CD4-positive, CD25-positive, alpha-beta regulatory T cell (primary cell): ENCODE results near the gene PRR30. TPM values are rescaled to one million over a fixed set of nuclear protein-coding genes. Genes with fewer than 3 reads are reported as not detected.

Experiments
- ATAC-seq, 2 donors: fragments of 150-1000 bp; cut with Tn5 transposase; one replicate each; pipeline ENCODE4 v1.10.0; 2021; ENCODE audit warnings: low read depth in 2 of 2, moderate number of reproducible peaks in 2 of 2, moderate library complexity in 1 of 2
- DNase-seq, 3 donors: peaks; one replicate each; pipeline versions ENCODE4 v3.0.0 to v3.0.0-alpha.2; 2012 to 2022; ENCODE audit warnings: mixed read lengths in 1 of 3
- H3K27ac ChIP-seq: one replicate; pipeline ENCODE4 v1.7.0; 2013; ENCODE audit warnings: mild to moderate bottlenecking, low read length; ENCODE audit not compliant: insufficient read depth, poor library complexity, severe bottlenecking
- H3K27me3 ChIP-seq: one replicate; pipeline ENCODE4 v1.7.0; 2013; ENCODE audit warnings: low read length; ENCODE audit not compliant: control insufficient read depth, insufficient read depth
- H3K36me3 ChIP-seq: one replicate; pipeline ENCODE4 v1.7.0; 2013; ENCODE audit warnings: mild to moderate bottlenecking, low read length, moderate library complexity; ENCODE audit not compliant: control insufficient read depth, insufficient read depth
- H3K4me1 ChIP-seq: 2 replicates; pipeline ENCODE4 v1.7.0; 2013; ENCODE audit warnings: mild to moderate bottlenecking, low read length; ENCODE audit not compliant: insufficient read depth, control insufficient read depth, poor library complexity, severe bottlenecking
- H3K4me3 ChIP-seq: one replicate; pipeline ENCODE4 v1.7.0; 2013; ENCODE audit warnings: low read depth, mild to moderate bottlenecking, low read length, moderate library complexity
- H3K9me3 ChIP-seq, 2 experiments: 1 replicate in 1 of 2; 2 replicates in 1 of 2; pipeline ENCODE4 v1.7.0; 2013; ENCODE audit warnings: low read length in 2 of 2, mild to moderate bottlenecking in 1 of 2, moderate library complexity in 1 of 2; ENCODE audit not compliant: control insufficient read depth in 2 of 2
- H3K27ac Mint-ChIP-seq, 3 donors: one replicate each; pipeline ENCODE4 v1.8.0; 2020 to 2022; ENCODE audit warnings: mild to moderate bottlenecking in 3 of 3, mixed read lengths in 3 of 3, moderate library complexity in 2 of 3
- H3K27me3 Mint-ChIP-seq: one replicate; pipeline ENCODE4 v1.8.0; 2022; ENCODE audit warnings: mild to moderate bottlenecking, mixed read lengths
- H3K36me3 Mint-ChIP-seq: one replicate; pipeline ENCODE4 v1.8.0; 2020; ENCODE audit warnings: mixed read lengths
- H3K4me1 Mint-ChIP-seq, 4 donors: one replicate each; pipeline ENCODE4 v1.8.0; 2020 to 2022; ENCODE audit warnings: mixed read lengths in 4 of 4, mild to moderate bottlenecking in 1 of 4
- H3K4me3 Mint-ChIP-seq, 4 donors: one replicate each; pipeline ENCODE4 v1.8.0; 2020 to 2022; ENCODE audit warnings: mild to moderate bottlenecking in 4 of 4, mixed read lengths in 4 of 4, moderate library complexity in 3 of 4
- H3K9me3 Mint-ChIP-seq, 7 donors: one replicate each; pipeline ENCODE4 v1.8.0; 2020 to 2022; ENCODE audit warnings: mixed read lengths in 7 of 7, mild to moderate bottlenecking in 3 of 7, moderate library complexity in 2 of 7
- polyA plus RNA-seq, 4 donors: library from polyadenylated mRNA; unstranded; fragments of 300-500 nt; fragmentation: Illumina TruSeq; gene quantifications; one replicate each; pipeline ENCODE4 v1.2.3, GENCODE V29; 2021
- total RNA-seq: library from RNA; stranded (reverse); gene quantifications from one replicate; pipeline ENCODE4 v1.2.3, GENCODE V29; 2022

PRR30 gene
- total and polyA plus RNA-seq, 5 donors from 2014 or later, result not detected

- H3K27ac Mint-ChIP-seq, result no peak overlapping the region
- no peaks in the 10 kb centered on the region for H3K9me3 ChIP-seq
- no peaks in the 10 kb centered on the region for H3K27me3 ChIP-seq
- DNase-seq, result no peak
- no peaks in the 10 kb centered on the region for H3K27me3 Mint-ChIP-seq
- no peak overlapping the region for H3K4me3 Mint-ChIP-seq
- H3K4me1 Mint-ChIP-seq, result peaks cover 0 to 19% (median 9%) of the 10 kb centered on the region in 4 donors
- H3K27ac ChIP-seq, result no peak overlapping the region
- no peaks in the 10 kb centered on the region for H3K36me3 ChIP-seq
- H3K9me3 Mint-ChIP-seq, result peaks cover 0 to under 1% (median 0%) of the 10 kb centered on the region in 7 donors
- peaks cover 5% of the 10 kb centered on the region for H3K36me3 Mint-ChIP-seq
- H3K4me3 ChIP-seq, result no peak overlapping the region
- peaks cover 6% of the 10 kb centered on the region for H3K4me1 ChIP-seq
- ATAC-seq, result no peak
Measured at GRCh38 chr2:27099334-27099955, 39.8 kb downstream of the PRR30 start.

GRCh38 chr2:27097341-27097740, 41.9 kb downstream of the PRR30 start:
- H3K27me3 Mint-ChIP-seq, result no peaks in the 10 kb centered on the region
- no peaks in the 10 kb centered on the region for H3K9me3 ChIP-seq
- no peak for ATAC-seq
- peaks cover 6% of the 10 kb centered on the region for H3K4me1 ChIP-seq
- no peaks in the 10 kb centered on the region for H3K36me3 ChIP-seq
- no peak overlapping the region for H3K27ac Mint-ChIP-seq
- no peak for DNase-seq
- H3K9me3 Mint-ChIP-seq, result no peaks in the 10 kb centered on the region
- peaks cover 0 to 19% (median 9%) of the 10 kb centered on the region in 4 donors for H3K4me1 Mint-ChIP-seq
- H3K36me3 Mint-ChIP-seq, result peaks cover 5% of the 10 kb centered on the region
- no peak overlapping the region for H3K4me3 ChIP-seq
- no peak overlapping the region for H3K27ac ChIP-seq
- H3K4me3 Mint-ChIP-seq, result no peak overlapping the region
- no peaks in the 10 kb centered on the region for H3K27me3 ChIP-seq

DNA sequence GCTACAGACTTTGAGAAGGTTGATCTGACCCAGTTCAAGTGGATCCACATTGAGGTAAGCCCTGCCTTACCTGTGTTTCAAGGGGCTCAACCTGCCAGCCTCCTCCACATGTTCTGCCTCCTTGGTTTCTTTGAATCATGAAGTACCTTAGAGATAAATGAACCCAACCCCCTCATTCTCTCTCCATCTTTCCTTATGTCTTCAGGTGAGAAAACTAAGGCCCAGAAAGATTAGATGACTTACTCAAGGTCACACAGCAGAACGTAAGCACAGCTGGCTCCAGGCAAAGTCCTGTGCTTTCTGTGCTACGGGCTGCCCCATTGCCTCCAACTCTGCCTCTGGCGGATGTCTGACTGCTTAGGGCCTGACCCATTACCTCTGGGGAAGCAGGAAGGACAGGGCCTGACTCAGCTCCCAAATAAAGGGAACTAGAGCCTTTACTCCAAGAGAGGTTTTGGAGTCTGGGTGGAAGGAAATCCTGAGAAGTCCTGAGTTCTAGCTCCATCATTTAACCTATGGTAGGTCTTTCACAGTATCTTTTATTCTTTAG, 42.4 kb downstream of the PRR30 start:
- H3K27ac ChIP-seq, result no peak overlapping the region
- H3K36me3 ChIP-seq, result no peaks in the 10 kb centered on the region
- no peaks in the 10 kb centered on the region for H3K27me3 Mint-ChIP-seq
- ATAC-seq, result no peak
- no peaks in the 10 kb centered on the region for H3K9me3 Mint-ChIP-seq
- H3K36me3 Mint-ChIP-seq, result peaks cover 5% of the 10 kb centered on the region
- peaks cover 0 to 19% (median 9%) of the 10 kb centered on the region in 4 donors for H3K4me1 Mint-ChIP-seq
- no peak overlapping the region for H3K27ac Mint-ChIP-seq
- H3K4me1 ChIP-seq, result peaks cover 6% of the 10 kb centered on the region
- H3K4me3 Mint-ChIP-seq, result peak overlapping the region in 1 of 4 donors; percentile 59
- H3K9me3 ChIP-seq, result no peaks in the 10 kb centered on the region
- no peak overlapping the region for H3K4me3 ChIP-seq
- DNase-seq, result no peak
- H3K27me3 ChIP-seq, result no peaks in the 10 kb centered on the region

DNA sequence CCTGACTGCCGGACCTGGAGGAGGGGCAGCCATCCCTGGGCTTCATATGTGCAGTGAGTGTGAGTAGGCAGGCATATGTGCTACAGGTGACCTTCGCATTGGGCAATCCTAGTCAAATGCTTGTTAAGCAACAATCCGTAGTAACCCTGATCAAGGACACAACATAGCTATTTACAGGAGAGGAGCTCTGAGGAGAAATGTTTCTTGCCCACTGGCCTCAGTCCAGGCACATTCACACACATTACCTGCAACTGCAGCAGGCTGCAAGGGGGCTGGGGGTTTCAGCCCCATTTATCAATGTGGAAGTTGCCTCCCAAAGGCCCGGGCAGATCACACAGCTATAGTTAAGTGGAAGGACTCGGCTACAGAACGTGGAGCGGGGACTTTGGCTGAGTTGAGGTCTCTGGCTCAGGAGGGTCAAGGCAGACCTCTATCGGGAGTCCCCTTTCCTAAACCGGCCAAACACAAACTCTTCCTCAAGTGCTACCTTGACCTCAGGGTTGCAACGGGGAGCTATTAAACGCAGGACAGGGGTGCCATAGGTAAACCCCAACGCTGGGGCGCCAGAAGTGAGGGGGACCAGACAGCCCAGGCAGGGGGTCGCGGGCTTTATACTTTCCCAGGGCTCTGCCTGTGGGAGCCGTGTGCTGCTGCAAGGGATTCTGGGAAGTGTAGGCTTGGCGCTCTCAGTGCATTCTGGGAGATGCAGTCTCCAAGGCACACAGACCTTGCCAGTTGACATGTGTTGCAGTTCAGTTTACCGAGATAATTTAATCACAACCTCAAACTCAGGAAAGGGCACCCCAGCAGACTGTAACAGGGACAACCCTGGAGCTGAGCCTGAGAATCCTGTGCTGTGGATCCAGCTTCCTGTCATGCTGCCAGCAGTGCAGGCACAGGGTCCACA, 43.2 kb downstream of the PRR30 start:
- no peak overlapping the region for H3K27ac ChIP-seq
- peak; percentile 48 to 57 for ATAC-seq
- H3K4me1 ChIP-seq, result peaks cover 6% of the 10 kb centered on the region
- H3K4me1 Mint-ChIP-seq, result peaks cover 0 to 19% (median 9%) of the 10 kb centered on the region in 4 donors
- H3K27me3 Mint-ChIP-seq, result no peaks in the 10 kb centered on the region
- H3K36me3 Mint-ChIP-seq, result peaks cover 5% of the 10 kb centered on the region
- H3K9me3 Mint-ChIP-seq, result no peaks in the 10 kb centered on the region
- no peaks in the 10 kb centered on the region for H3K36me3 ChIP-seq
- peak; percentile 22 to 65 (median 31) for DNase-seq
- H3K9me3 ChIP-seq, result no peaks in the 10 kb centered on the region
- H3K4me3 ChIP-seq, result no peak overlapping the region
- H3K27ac Mint-ChIP-seq, result peak overlapping the region in 1 of 3 donors; percentile 20
- peak overlapping the region in 2 of 4 donors; percentile 24 to 26 for H3K4me3 Mint-ChIP-seq
- H3K27me3 ChIP-seq, result no peaks in the 10 kb centered on the region

DNA sequence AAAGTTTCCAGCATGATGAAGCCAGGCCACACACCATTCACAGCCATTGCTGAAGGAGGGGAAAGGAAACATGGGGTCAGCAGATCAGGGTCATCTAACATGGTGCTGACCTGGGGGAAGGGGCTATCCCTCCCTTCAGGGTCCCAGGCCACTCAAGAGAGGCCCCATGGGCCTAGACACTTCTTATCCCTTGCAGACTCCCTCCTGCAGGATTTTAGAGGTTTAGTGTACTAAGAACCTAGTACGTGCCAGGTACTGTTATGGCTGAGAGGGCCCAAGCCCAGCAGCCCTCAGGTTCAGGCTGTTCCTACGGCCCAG, 43.8 kb downstream of the PRR30 start:
- Histone ChIP-seq H3K27ac (no peak overlapping the region), H3K4me1 (peaks cover 6% of the 10 kb centered on the region), H3K4me3 (no peak overlapping the region), H3K27me3 (no peaks in the 10 kb centered on the region), H3K9me3 (no peaks in the 10 kb centered on the region), H3K36me3 (no peaks in the 10 kb centered on the region)
- Mint-ChIP-seq H3K4me1 (peaks cover 0 to 19% (median 9%) of the 10 kb centered on the region in 4 donors), H3K4me3 (peak overlapping the region in 1 of 4 donors; percentile 26), H3K27ac (no peak overlapping the region), H3K9me3 (no peaks in the 10 kb centered on the region), H3K27me3 (no peaks in the 10 kb centered on the region), H3K36me3 (peaks cover 5% of the 10 kb centered on the region)
- DNase-seq, result no peak
- no peak for ATAC-seq

- peaks cover 0 to 19% (median 9%) of the 10 kb centered on the region in 4 donors for H3K4me1 Mint-ChIP-seq
- Histone ChIP-seq H3K4me3 (no peak overlapping the region), H3K4me1 (peaks cover 6% of the 10 kb centered on the region), H3K27me3 (no peaks in the 10 kb centered on the region), H3K27ac (no peak overlapping the region), H3K36me3 (no peaks in the 10 kb centered on the region), H3K9me3 (no peaks in the 10 kb centered on the region)
- DNase-seq, result no peak
- H3K27me3 Mint-ChIP-seq, result no peaks in the 10 kb centered on the region
- no peaks in the 10 kb centered on the region for H3K9me3 Mint-ChIP-seq
- H3K4me3 Mint-ChIP-seq, result peak overlapping the region in 1 of 4 donors; percentile 71
- ATAC-seq, result no peak
- peaks cover 5% of the 10 kb centered on the region for H3K36me3 Mint-ChIP-seq
- peak overlapping the region in 1 of 3 donors; percentile 25 for H3K27ac Mint-ChIP-seq
Measured at GRCh38 chr2:27094353-27094984, 44.7 kb downstream of the PRR30 start.

GRCh38 chr2:27093430-27094352, 45.5 kb downstream of the PRR30 start:
- no peak overlapping the region for H3K27ac Mint-ChIP-seq

More at GRCh38 chr2:27093430-27094352, 45.5 kb downstream of the PRR30 start:
- no peaks in the 10 kb centered on the region for H3K27me3 Mint-ChIP-seq
- H3K4me3 Mint-ChIP-seq, result peak overlapping the region in 1 of 4 donors; percentile 71
- H3K36me3 Mint-ChIP-seq, result peaks cover under 1% of the 10 kb centered on the region
- H3K27ac ChIP-seq, result no peak overlapping the region
- peaks cover 6% of the 10 kb centered on the region for H3K4me1 ChIP-seq
- ATAC-seq (no peak), DNase-seq (no peak)
- no peaks in the 10 kb centered on the region for H3K9me3 ChIP-seq
- H3K36me3 ChIP-seq, result no peaks in the 10 kb centered on the region
- peaks cover 0 to 16% (median 9%) of the 10 kb centered on the region in 4 donors for H3K4me1 Mint-ChIP-seq
- H3K4me3 ChIP-seq, result no peak overlapping the region
- no peaks in the 10 kb centered on the region for H3K27me3 ChIP-seq
- H3K9me3 Mint-ChIP-seq, result no peaks in the 10 kb centered on the region
